HG03103 (cell line): ENCODE results near the gene CREB3L2.

ENCODE experiments used
- ATAC-seq: cut with Tn5 transposase; IDR thresholded peaks from one replicate; pipeline ENCODE4 v1.9.1; 2021; ENCODE audit warnings: low read depth; ENCODE audit not compliant: unreplicated experiment

Gene CREB3L2

DNA sequence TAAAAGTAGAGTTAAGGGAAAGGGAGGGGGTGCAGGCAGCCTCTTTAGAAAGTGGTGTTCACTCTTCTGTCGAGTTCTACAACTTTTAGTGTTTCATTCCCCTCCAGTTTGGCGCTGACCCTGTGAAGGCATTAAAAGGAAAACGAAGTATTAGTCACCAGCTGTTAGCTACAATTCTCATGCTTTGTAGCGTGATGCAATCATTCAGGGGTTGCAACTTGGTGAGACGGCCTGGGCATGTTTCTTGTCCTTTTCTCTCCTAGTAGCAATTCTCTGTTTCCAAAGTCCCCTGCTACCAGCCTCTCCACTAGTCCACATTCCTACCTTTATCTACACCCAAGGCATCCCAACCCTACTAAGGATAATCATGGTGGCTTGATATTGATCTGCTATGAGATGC is 121.5 kb downstream of the CREB3L2 start:
- ATAC-seq = no peak

- ATAC-seq = no peak
Measured at GRCh38 chr7:137879357-137880158, 122.3 kb downstream of the CREB3L2 start.

DNA sequence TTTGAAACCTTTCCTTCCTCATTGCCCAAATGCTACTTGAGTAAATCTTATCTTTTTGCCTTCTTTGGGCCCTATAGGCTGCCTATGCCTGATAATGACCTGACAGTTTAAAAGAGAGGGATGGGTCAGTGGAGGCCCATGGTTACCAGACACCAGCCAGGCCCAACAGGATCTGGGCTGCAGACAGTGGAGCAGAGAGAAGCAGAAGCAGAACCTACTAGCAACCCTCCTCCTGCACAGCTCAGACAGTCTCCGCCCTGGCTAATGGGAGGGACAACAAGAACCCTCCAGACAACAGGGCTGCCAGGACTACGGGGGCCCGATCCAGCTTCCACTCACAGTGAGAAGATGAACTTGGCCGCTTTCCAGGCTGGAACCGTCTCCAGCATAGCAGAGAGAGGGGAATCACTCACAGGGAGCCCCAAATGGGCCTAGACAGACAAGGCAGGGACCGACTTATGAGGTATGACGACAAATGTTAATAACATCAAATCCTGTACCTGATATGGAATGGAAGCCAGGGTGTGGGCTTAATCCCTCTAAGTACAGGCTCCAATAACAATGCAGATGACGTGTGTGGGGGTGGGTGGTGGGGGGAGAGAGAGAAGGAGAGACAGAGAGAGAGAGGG is 123.4 kb downstream of the CREB3L2 start:
- no peak for ATAC-seq

DNA sequence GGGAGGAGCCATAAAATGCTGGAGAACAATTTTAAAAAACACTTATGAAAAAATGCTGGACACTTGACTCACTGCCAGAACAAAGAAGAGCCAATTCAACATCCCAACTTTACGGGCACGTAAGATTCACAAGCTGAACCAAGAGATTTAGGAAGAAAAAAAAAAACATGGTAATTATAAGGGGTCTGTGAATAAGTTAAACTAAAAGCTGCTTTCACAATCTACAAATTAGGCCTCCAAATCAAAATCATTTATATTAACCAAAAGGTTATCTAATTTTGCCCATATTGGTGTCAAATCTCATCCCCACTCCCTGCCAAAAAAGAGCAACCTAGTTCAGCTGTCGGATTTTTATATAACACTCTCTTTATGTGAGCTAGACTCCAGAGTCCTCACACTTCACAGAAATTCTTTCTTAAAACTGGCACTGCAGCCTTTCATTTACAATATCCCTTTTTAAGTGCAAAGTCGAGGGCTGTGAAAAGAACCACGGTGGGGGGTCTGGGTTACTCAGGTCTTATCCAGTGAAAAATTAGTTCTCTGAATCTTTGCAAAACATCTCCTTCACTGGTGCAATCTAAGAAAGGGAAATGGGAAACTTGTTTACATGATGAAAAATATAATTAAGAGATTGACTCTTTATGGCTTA is 124.7 kb downstream of the CREB3L2 start:
- no peak for ATAC-seq

DNA sequence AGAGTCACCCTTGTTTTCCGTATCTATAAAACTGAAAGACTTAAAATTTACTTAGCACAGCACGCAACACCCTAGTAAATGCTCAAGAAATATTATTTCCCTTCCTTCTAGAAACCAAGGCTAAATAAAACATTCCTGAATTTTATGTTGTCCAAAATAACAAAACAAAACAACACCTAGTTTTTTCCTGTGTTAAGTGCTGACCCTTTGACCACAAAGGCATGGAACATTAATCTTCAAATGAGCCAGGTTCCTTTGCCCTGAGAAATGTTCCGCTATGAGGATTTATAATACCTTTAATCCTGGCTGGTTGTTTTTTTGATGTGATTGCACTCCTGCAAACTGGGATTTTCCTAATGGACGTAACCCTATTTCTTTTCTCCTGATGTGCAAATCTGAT is 126.1 kb downstream of the CREB3L2 start:
- no peak for ATAC-seq

GRCh38 chr7:137873979-137874777 is 127.7 kb downstream of the CREB3L2 start:
- ATAC-seq = no peak

- no peak for ATAC-seq
Measured at GRCh38 chr7:137873524-137873923, 128.4 kb downstream of the CREB3L2 start.

DNA sequence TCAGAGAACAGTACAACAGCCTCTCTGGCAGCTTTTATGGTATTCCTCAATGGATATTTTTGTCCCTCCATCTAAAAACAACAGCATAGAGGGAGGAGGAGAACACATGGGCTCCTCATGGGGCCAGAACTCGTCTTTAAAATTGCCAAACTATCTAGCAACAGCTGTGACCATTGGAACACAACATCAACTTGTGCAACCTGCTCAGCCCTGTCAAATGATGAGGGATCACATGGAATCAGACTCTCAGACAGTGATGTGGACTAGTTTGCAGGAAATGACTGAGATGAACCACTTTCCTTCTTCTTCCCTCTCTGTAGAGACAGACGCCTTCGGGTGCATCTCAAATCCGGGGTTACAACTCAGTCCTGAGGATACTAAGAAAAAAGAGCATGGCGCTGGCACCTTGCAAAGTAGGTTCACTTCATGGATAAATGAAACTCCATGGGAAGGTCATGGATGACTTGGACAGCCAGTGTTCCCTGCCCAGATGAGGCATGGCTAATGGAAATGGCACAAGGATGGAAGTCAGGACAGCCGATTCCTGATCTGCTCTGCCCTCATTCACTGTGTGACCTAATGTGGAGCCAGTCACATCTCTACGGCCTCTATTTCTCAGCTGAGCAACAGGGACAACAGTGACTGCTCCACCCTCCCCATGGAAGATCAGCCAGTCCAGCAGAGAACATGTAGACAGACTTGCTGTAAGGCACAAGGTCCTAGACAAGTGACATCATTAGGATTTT is 130.5 kb downstream of the CREB3L2 start:
- ATAC-seq = no peak

- ATAC-seq = no peak
Measured at GRCh38 chr7:137870684-137871083, 131.2 kb downstream of the CREB3L2 start.

DNA sequence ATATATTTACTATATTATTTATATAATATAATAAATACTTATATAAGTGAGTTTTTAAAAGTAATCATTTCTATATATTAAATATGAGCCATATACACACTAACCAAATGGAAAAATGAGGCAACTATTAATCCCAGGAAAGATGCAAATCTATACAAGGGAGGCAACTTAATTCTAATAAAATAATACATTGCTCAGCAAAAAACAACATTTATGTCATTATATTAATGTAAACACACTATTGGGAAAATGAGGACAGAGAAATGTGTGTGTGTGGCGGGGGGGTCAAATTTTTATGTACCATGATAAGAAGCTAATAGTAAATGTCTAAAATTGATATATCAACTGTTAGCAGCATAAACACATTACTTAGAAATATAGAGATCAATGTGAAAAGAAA is 131.8 kb downstream of the CREB3L2 start:
- ATAC-seq = no peak

- ATAC-seq = no peak
Measured at GRCh38 chr7:137869260-137869659, 132.6 kb downstream of the CREB3L2 start.

GRCh38 chr7:137867289-137867688 is 134.6 kb downstream of the CREB3L2 start:
- ATAC-seq = no peak

DNA sequence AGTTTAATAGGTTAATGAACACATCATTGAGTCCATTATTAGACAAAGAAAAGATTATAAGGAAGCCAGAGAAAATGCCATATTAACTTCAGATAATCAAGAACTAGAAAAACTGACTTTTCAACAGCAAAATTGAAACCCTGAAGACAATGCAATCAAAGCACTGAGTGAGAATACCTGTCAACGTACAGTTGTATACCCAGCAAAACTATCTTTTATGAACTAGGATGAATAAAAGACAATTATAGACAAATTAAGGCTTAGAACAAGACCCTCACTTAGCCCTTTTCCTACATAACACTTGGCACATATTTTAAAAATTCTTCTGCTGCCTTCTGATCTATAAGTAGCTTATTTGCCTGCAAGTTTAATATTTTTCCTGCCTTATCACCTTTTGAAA is 136.1 kb downstream of the CREB3L2 start:
- ATAC-seq = no peak

DNA sequence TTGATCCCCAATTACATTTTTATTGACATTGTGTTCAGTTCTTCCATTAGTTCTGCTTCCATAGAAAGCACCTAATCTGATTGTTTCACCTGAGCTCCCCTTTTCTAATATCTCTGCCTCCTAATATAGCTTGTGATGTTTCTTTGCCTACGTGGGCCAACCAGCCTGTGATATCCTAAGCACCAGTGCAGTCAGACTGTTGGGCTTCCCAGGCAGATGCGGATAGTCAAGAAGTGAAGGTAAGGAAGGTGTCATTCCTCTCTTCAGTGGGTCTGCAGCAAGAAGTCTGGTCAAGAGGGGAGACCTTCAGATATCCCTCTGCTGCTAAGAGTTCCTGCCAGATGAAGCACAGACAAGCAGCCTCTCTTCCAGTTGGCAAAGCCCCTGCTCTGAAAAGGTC is 138.9 kb downstream of the CREB3L2 start:
- no peak for ATAC-seq

DNA sequence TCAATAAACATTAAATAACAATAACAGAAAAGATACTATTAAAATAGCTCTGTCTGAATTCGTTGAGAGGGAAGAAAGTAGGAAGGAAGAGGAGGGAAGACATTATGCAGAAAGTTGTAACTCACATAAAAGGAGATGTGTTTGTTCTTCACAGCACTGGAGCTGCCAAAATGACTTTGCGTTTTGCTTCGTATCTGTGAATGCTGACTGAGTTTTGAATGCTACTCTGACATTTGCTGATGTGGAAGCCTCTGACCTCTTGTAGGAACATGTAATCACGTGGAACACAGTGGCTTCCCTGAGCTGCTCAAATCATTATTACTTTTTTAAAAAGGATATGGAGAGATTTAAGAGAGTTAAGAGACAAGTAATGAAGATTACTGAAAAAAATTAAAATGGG is 139.5 kb downstream of the CREB3L2 start:
- no peak for ATAC-seq

- no peak for ATAC-seq
Measured at GRCh38 chr7:137860542-137860941, 141.3 kb downstream of the CREB3L2 start.

GRCh38 chr7:137853053-137853452 is 148.8 kb downstream of the CREB3L2 start:
- ATAC-seq = no peak

GRCh38 chr7:137852108-137852507 is 149.8 kb downstream of the CREB3L2 start:
- ATAC-seq = no peak

- no peak for ATAC-seq
Measured at GRCh38 chr7:137850972-137851945, 150.6 kb downstream of the CREB3L2 start.
